ENCODE measurements around the gene LEPROT.
"Not testable (repeated sequence)": the region's sequence is repeated elsewhere in the genome, so short reads cannot be mapped to it uniquely, and the experiment has no call there.

LEPROT gene

GRCh38 chr1:65437616-65438015 lies 17.1 kb downstream of the LEPROT start:
- DNase-seq (ENCODE audit: low read depth in 2 of 2) = no peak

- DNase-seq (ENCODE audit: low read depth in 2 of 2) = no peak
These were observed 19.9 kb downstream of the LEPROT start for GRCh38 chr1:65440322-65440900.

GRCh38 chr1:65440915-65441314 lies 20.4 kb downstream of the LEPROT start:
- no peak for DNase-seq (ENCODE audit: low read depth in 2 of 2)

GRCh38 chr1:65441464-65441863 lies 21.0 kb downstream of the LEPROT start:
- no peak for DNase-seq (ENCODE audit: low read depth in 2 of 2)

GRCh38 chr1:65442442-65442841 lies 22.0 kb downstream of the LEPROT start:
- no peak for DNase-seq (ENCODE audit: low read depth in 2 of 2)

GRCh38 chr1:65443647-65444046 lies 23.2 kb downstream of the LEPROT start:
- DNase-seq (ENCODE audit: low read depth in 2 of 2) = no peak

GRCh38 chr1:65444128-65444640 lies 23.7 kb downstream of the LEPROT start:
- no peak for DNase-seq (ENCODE audit: low read depth in 2 of 2)

- DNase-seq (ENCODE audit: low read depth in 2 of 2) = no peak
These were observed 25.4 kb downstream of the LEPROT start for GRCh38 chr1:65445837-65446236.

- no peak for DNase-seq (ENCODE audit: low read depth in 2 of 2)
These were observed 28.9 kb downstream of the LEPROT start for GRCh38 chr1:65449214-65449823.

- DNase-seq (ENCODE audit: low read depth in 2 of 2) = not testable (repeated sequence)
These were observed 35.2 kb downstream of the LEPROT start for GRCh38 chr1:65455678-65456077.

GRCh38 chr1:65456481-65456880 lies 36.0 kb downstream of the LEPROT start:
- DNase-seq (ENCODE audit: low read depth in 2 of 2) = no peak

GRCh38 chr1:65457868-65458267 lies 37.4 kb downstream of the LEPROT start:
- no peak for DNase-seq (ENCODE audit: low read depth in 2 of 2)

- DNase-seq (ENCODE audit: low read depth in 2 of 2) = no peak
These were observed 38.4 kb downstream of the LEPROT start for GRCh38 chr1:65458730-65459396.

- DNase-seq (ENCODE audit: low read depth in 2 of 2) = no peak
These were observed 38.9 kb downstream of the LEPROT start for GRCh38 chr1:65459397-65459768.

GRCh38 chr1:65465837-65466236 lies 45.4 kb downstream of the LEPROT start:
- not testable (repeated sequence) for DNase-seq (ENCODE audit: low read depth in 2 of 2)

- no peak for DNase-seq (ENCODE audit: low read depth in 2 of 2)
These were observed 47.1 kb downstream of the LEPROT start for GRCh38 chr1:65467536-65467935.

GRCh38 chr1:65469126-65469888 lies 48.8 kb downstream of the LEPROT start:
- DNase-seq (ENCODE audit: low read depth in 2 of 2) = no peak

GRCh38 chr1:65469889-65470340 lies 49.4 kb downstream of the LEPROT start:
- no peak for DNase-seq (ENCODE audit: low read depth in 2 of 2)

GRCh38 chr1:65470766-65471165 lies 50.3 kb downstream of the LEPROT start:
- DNase-seq (ENCODE audit: low read depth in 2 of 2) = no peak

GRCh38 chr1:65471213-65471833 lies 50.9 kb downstream of the LEPROT start:
- DNase-seq (ENCODE audit: low read depth in 2 of 2) = no peak

- no peak for DNase-seq (ENCODE audit: low read depth in 2 of 2)
These were observed 51.4 kb downstream of the LEPROT start for GRCh38 chr1:65471861-65472332.

GRCh38 chr1:65476327-65476726 lies 55.9 kb downstream of the LEPROT start:
- DNase-seq (ENCODE audit: low read depth in 2 of 2) = no peak

All from stimulated activated CD4-positive, alpha-beta T cell treated with anti-CD3 and anti-CD28 coated beads, Interleukin-1b, Interleukin-23, amount 100 ng/mL, for 1 hour (primary cell).